Type B pancreatic cell (in vitro differentiated cells): Measurements from ENCODE around the gene SDHA. TPM values are rescaled to one million over a fixed set of nuclear protein-coding genes. Genes with fewer than 3 reads are reported as not detected.

Source experiments
- DNase-seq: peaks from one replicate; pipeline ENCODE4 v3.0.0; 2021; ENCODE audit warnings: mixed read lengths; ENCODE audit not compliant: unreplicated experiment; ENCODE audit errors: extremely low spot score
- H3K27ac Mint-ChIP-seq: 2 replicates; pipeline ENCODE4 v1.8.0; 2021; ENCODE audit warnings: mild to moderate bottlenecking, mixed read lengths
- H3K27me3 Mint-ChIP-seq: 2 replicates; pipeline ENCODE4 v1.8.0; 2021; ENCODE audit warnings: mixed read lengths
- H3K36me3 Mint-ChIP-seq: 2 replicates; pipeline ENCODE4 v1.8.0; 2021; ENCODE audit warnings: mixed read lengths
- H3K4me1 Mint-ChIP-seq: one replicate; pipeline ENCODE4 v1.8.0; 2021; ENCODE audit warnings: mixed read lengths; ENCODE audit not compliant: unreplicated experiment
- H3K4me3 Mint-ChIP-seq: 2 replicates; pipeline ENCODE4 v1.8.0; 2021; ENCODE audit warnings: mild to moderate bottlenecking, mixed read lengths
- H3K9me3 Mint-ChIP-seq: 2 replicates; pipeline ENCODE4 v1.8.0; 2021; ENCODE audit warnings: mixed read lengths
- CTCF ChIP-seq: fragments of 200-600 bp; sonication (generic); conservative IDR thresholded peaks from 2 replicates; pipeline ENCODE4 v1.5.0; 2021; ENCODE audit warnings: antibody characterized with exemption, mild to moderate bottlenecking
- total RNA-seq: library from RNA; stranded (reverse); gene quantifications from 2 replicates; pipeline ENCODE4 v1.2.1, GENCODE V29; 2021; ENCODE audit warnings: low replicate concordance

The SDHA gene
- total RNA-seq, 1 donor from 2014 or later: 143 TPM

- no peaks in the 10 kb centered on the region for H3K9me3 Mint-ChIP-seq
- DNase-seq: no peak
- no peak overlapping the region for H3K27ac Mint-ChIP-seq
- H3K4me3 Mint-ChIP-seq: no peak overlapping the region
- H3K4me1 Mint-ChIP-seq: peaks cover 12% of the 10 kb centered on the region
- no peaks in the 10 kb centered on the region for H3K36me3 Mint-ChIP-seq
- TF ChIP-seq CTCF: no peak
- no peaks in the 10 kb centered on the region for H3K27me3 Mint-ChIP-seq
These were observed 27.6 kb upstream of the SDHA start for GRCh38 chr5:190366-191035.

DNA sequence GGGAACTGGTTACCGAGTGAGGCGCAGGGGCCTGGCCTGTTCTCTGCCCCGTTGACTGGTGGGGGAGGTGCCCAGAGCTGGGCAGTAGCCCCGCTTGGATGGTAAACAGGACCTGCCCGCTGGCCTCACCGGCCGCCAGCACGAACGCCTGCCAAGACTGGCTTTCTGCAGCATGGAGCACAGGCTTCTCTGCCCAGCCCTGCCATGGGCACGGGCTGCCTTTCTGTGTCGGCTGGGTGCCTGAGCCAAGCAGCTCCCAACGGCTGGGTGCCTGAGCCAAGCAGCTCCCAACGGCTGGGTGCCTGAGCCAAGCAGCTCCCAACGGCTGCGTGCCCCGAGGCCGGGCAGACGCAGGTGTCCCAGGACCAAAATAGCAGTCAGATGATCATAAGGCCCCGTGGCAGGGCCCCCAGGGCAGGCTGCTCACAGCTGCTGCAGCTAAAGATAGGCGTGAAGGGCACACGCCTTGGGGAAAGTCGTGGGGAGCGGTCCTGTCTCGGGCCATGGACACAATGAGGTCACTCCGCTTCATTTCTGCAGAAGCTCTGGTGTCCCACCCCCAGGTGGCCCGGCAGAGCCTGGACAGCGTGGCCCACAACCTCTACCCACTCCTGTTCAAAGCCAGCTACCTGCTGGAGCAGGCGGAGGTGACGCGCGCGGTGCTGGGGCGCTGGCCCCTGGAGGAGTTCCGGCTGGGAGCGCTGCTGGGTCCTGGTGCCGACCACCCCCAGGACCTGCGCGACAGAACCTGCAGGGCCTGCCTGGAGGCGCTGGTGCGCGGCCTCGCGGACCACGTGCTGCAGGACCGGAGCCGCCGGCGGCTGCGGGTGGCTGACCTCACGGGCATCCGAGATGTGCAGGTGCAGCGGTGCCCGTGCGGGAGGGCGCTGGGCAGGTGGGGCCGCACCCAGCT lies 26.8 kb upstream of the SDHA start, which contains the start of gene LRRC14B:
TSS of gene LRRC14B (plus strand) at position 460 of the 913 bp plus-strand sequence. CDS start at position 504, 44 bp downstream.
- no peaks in the 10 kb centered on the region for H3K27me3 Mint-ChIP-seq
- H3K9me3 Mint-ChIP-seq: no peaks in the 10 kb centered on the region
- DNase-seq: no peak
- H3K4me1 Mint-ChIP-seq: peaks cover 12% of the 10 kb centered on the region
- no peaks in the 10 kb centered on the region for H3K36me3 Mint-ChIP-seq
- TF ChIP-seq CTCF: no peak
- no peak within 1 kb of the TSS for H3K4me3 Mint-ChIP-seq
- no peak within 1 kb of the TSS for H3K27ac Mint-ChIP-seq

GRCh38 chr5:191949-192690 lies 26.0 kb upstream of the SDHA start:
- Mint-ChIP-seq H3K4me3 (no peak overlapping the region), H3K4me1 (peaks cover 15% of the 10 kb centered on the region), H3K27me3 (no peaks in the 10 kb centered on the region), H3K9me3 (no peaks in the 10 kb centered on the region), H3K36me3 (no peaks in the 10 kb centered on the region), H3K27ac (no peak overlapping the region)
- DNase-seq: no peak
- TF ChIP-seq CTCF: no peak

DNA sequence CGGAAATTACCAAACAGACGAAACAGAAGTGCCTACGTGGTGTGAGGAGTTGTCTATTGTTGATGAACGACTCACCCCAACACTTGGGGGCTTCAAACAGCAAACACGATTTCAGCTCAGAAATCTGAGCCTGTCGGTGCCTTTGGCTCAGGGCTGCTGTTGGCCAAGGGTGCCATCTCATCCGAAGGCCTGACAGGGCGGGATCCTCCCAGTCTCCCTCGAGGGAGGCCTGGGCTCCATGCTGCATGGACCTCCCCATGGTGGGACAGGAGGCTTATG lies 25.5 kb upstream of the SDHA start:
- TF ChIP-seq CTCF: no peak
- H3K9me3 Mint-ChIP-seq: no peaks in the 10 kb centered on the region
- H3K27ac Mint-ChIP-seq: no peak overlapping the region
- no peaks in the 10 kb centered on the region for H3K27me3 Mint-ChIP-seq
- H3K4me3 Mint-ChIP-seq: no peak overlapping the region
- no peaks in the 10 kb centered on the region for H3K36me3 Mint-ChIP-seq
- no peak for DNase-seq
- peaks cover 18% of the 10 kb centered on the region for H3K4me1 Mint-ChIP-seq

- Mint-ChIP-seq H3K36me3 (no peaks in the 10 kb centered on the region), H3K27me3 (no peaks in the 10 kb centered on the region), H3K4me3 (no peak overlapping the region), H3K27ac (no peak overlapping the region), H3K4me1 (peaks cover 18% of the 10 kb centered on the region), H3K9me3 (no peaks in the 10 kb centered on the region)
- no peak for TF ChIP-seq CTCF
- DNase-seq: no peak
These were observed 24.9 kb upstream of the SDHA start for GRCh38 chr5:192970-193831.
